Choroid plexus epithelial cell (primary cell): ENCODE measurements around the gene SHLD3.

Source experiments
- DNase-seq: peaks from one replicate; pipeline ENCODE4 v3.0.0-alpha.2; 2010; ENCODE audit warnings: low read depth
- H3K4me3 ChIP-seq: 2 replicates; pipeline ENCODE4 v1.5.1; 2011; ENCODE audit warnings: low read depth, mild to moderate bottlenecking, control low read depth, low read length, moderate library complexity
- TF ChIP-seq, protein P1 (sequence below): conservative IDR thresholded peaks from 2 replicates; pipeline ENCODE4 v1.5.1; 2011; ENCODE audit warnings: low read depth, mild to moderate bottlenecking, control low read depth, inconsistent platforms, low read length, moderate library complexity

Gene SHLD3

DNA sequence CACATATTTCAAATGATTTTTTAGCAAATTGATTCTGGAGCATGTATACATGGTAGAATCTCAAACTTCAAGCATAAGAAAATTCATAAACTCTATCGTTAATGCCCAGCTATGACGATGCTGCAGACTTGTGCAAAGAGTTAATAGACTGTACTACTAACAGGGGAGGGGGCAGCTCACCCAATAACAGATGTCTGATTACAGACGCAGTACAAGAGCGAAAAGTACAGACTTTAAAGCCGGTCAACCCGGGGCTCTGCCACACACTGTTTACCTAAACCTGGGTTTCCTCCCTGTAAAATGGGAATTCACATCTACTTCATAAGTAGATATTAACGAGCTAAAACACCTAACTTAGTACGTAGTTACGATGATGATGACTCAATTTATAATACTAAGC is 1.3 kb upstream of the SHLD3 start:
- TF ChIP-seq, protein P1, sequence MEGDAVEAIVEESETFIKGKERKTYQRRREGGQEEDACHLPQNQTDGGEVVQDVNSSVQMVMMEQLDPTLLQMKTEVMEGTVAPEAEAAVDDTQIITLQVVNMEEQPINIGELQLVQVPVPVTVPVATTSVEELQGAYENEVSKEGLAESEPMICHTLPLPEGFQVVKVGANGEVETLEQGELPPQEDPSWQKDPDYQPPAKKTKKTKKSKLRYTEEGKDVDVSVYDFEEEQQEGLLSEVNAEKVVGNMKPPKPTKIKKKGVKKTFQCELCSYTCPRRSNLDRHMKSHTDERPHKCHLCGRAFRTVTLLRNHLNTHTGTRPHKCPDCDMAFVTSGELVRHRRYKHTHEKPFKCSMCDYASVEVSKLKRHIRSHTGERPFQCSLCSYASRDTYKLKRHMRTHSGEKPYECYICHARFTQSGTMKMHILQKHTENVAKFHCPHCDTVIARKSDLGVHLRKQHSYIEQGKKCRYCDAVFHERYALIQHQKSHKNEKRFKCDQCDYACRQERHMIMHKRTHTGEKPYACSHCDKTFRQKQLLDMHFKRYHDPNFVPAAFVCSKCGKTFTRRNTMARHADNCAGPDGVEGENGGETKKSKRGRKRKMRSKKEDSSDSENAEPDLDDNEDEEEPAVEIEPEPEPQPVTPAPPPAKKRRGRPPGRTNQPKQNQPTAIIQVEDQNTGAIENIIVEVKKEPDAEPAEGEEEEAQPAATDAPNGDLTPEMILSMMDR, result no peak
- DNase-seq, result peak; percentile 7
- H3K4me3 ChIP-seq, result peak overlapping the region; percentile 78

GRCh38 chr5:65624025-65624570 is 729 bp upstream of the SHLD3 start, which contains the start of gene TRIM23:
TRIM23 (minus strand) TSS chr5:65624333; CDS start chr5:65624274, 59 bp downstream.
- TF ChIP-seq, protein P1, result peak; percentile 23
- DNase-seq, result peak; percentile 96
- H3K4me3 ChIP-seq, result peak within 1 kb of the TSS; percentile 78

GRCh38 chr5:65625743-65626142 is 916 bp downstream of the SHLD3 start:
- peak overlapping the region; percentile 78 for H3K4me3 ChIP-seq
- DNase-seq, result no peak
- TF ChIP-seq, protein P1, result no peak

DNA sequence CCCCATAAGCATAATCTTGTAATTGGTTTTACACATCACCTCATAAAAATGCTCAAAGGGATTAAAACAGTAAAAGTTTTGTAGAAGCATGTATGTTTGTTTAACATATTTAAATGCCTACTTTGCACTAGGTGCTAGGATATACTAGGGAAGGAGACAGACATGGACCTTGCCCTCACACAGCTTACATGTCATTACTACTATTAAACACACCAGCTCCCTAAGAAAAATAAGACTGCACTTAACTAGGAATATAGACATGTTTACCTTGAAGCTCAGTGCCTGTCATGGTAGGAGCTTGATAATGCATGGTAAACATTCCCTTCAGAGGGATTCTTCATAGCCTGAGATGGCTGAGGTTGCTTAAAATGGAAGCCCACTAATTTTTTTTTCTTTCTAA is 6.2 kb downstream of the SHLD3 start:
- DNase-seq, result no peak
- H3K4me3 ChIP-seq, result no peak overlapping the region
- TF ChIP-seq, protein P1, result no peak

- no peak for DNase-seq
- no peak overlapping the region for H3K4me3 ChIP-seq
- TF ChIP-seq, protein P1, result no peak
Measured at GRCh38 chr5:65640240-65640639, 15.4 kb downstream of the SHLD3 start.

- H3K4me3 ChIP-seq, result no peak overlapping the region
- TF ChIP-seq, protein P1, result no peak
- DNase-seq, result no peak
Measured at GRCh38 chr5:65646938-65647337, 22.1 kb downstream of the SHLD3 start.

GRCh38 chr5:65647941-65648340 is 23.1 kb downstream of the SHLD3 start:
- H3K4me3 ChIP-seq, result no peak overlapping the region
- DNase-seq, result no peak
- TF ChIP-seq, protein P1, result no peak
